OCI-LY3 (cell line): Measurements from ENCODE around the gene GATA3.
"Not testable (repeated sequence)": the region's sequence is repeated elsewhere in the genome, so short reads cannot be mapped to it uniquely, and the experiment has no call there.

Experiments
- H2AFZ ChIP-seq: fragments of 200-600, 300-600 bp; shearing (Covaris generic); 2 replicates; pipeline ENCODE4 v1.6.0; 2014; ENCODE audit warnings: antibody characterized with exemption, low read depth, low read length
- H3K27ac ChIP-seq: fragments of 200-600, 300-600 bp; sonication (generic); 2 replicates; pipeline ENCODE4 v1.5.1; 2014; ENCODE audit warnings: mild to moderate bottlenecking, low read length, moderate library complexity, mixed read lengths
- H3K27me3 ChIP-seq: fragments of 200-600, 300-600 bp; sonication (generic); 2 replicates; pipeline ENCODE4 v1.6.1; 2014; ENCODE audit warnings: low read depth, low read length, mixed read lengths
- H3K36me3 ChIP-seq: fragments of 200-600, 300-600 bp; sonication (generic); replicated peaks from 2 replicates; pipeline ENCODE3; 2014; ENCODE audit warnings: low read depth, low read length, mixed read lengths
- H3K4me1 ChIP-seq: fragments of 300-600, 200-600 bp; sonication (generic); 2 replicates; pipeline ENCODE4 v1.6.1; 2014; ENCODE audit warnings: low read length, mixed read lengths
- H3K4me2 ChIP-seq: fragments of 200-600, 300-600 bp; sonication (generic); 2 replicates; pipeline ENCODE4 v1.6.1; 2014; ENCODE audit warnings: low read length, mixed read lengths
- H3K4me3 ChIP-seq: fragments of 300-600, 200-600 bp; sonication (generic); 2 replicates; pipeline ENCODE4 v1.5.1; 2014; ENCODE audit warnings: antibody characterized with exemption, mild to moderate bottlenecking, low read length, moderate library complexity
- H3K79me2 ChIP-seq: fragments of 300-600, 200-600 bp; shearing (Covaris generic); 2 replicates; pipeline ENCODE4 v1.6.1; 2014; ENCODE audit warnings: mild to moderate bottlenecking, low read length, mixed read lengths
- H3K9ac ChIP-seq: fragments of 300-600, 200-600 bp; shearing (Covaris generic); 2 replicates; pipeline ENCODE4 v1.6.0; 2014; ENCODE audit warnings: mild to moderate bottlenecking, low read length, moderate library complexity
- H3K9me3 ChIP-seq: fragments of 200-600, 300-600 bp; shearing (Covaris generic); 2 replicates; pipeline ENCODE4 v1.6.1; 2014; ENCODE audit warnings: low read length, mixed read lengths; ENCODE audit not compliant: insufficient read depth
- H4K20me1 ChIP-seq: fragments of 200-600, 300-600 bp; sonication (generic); 2 replicates; pipeline ENCODE4 v1.6.1; 2016; ENCODE audit warnings: low read length, mixed read lengths; ENCODE audit not compliant: insufficient read depth
- CTCF ChIP-seq: fragments of 200-600, 300-600 bp; sonication (generic); IDR thresholded peaks from 2 replicates; pipeline ENCODE4 v1.5.1; 2014; ENCODE audit warnings: antibody characterized with exemption, low read length, low read depth
- EZH2phosphoT487 ChIP-seq: fragments of 200-600 bp; shearing (Covaris generic); IDR thresholded peaks from 2 replicates; pipeline ENCODE4 v1.6.1; 2018; ENCODE audit warnings: antibody characterized with exemption, mixed run types, low read depth

Gene GATA3

GRCh38 chr10:8023851-8024250 is 30.6 kb upstream of the GATA3 start:
- no peaks in the 10 kb centered on the region for H3K36me3 ChIP-seq
- no peak overlapping the region for H3K27ac ChIP-seq
- no peak overlapping the region for H3K4me2 ChIP-seq
- no peaks in the 10 kb centered on the region for H3K4me1 ChIP-seq
- no peaks in the 10 kb centered on the region for H4K20me1 ChIP-seq
- TF ChIP-seq EZH2phosphoT487 = no peak
- TF ChIP-seq CTCF = no peak
- no peaks in the 10 kb centered on the region; the same call in 1 of the 2 replicates for H3K27me3 ChIP-seq
- H3K4me3 ChIP-seq = no peak overlapping the region
- H3K9me3 ChIP-seq = no peaks in the 10 kb centered on the region
- H3K79me2 ChIP-seq = no peaks in the 10 kb centered on the region
- H2AFZ ChIP-seq = no peak overlapping the region
- H3K9ac ChIP-seq = no peak overlapping the region

GRCh38 chr10:8026349-8027259 is 27.9 kb upstream of the GATA3 start:
- Histone ChIP-seq H2AFZ (no peak overlapping the region), H3K27ac (no peak overlapping the region), H3K27me3 (no peaks in the 10 kb centered on the region; the same call in 1 of the 2 replicates), H3K4me1 (no peaks in the 10 kb centered on the region), H3K4me2 (peak overlapping the region; percentile 12; the same call in 1 of the 2 replicates), H3K79me2 (no peaks in the 10 kb centered on the region), H4K20me1 (no peaks in the 10 kb centered on the region), H3K4me3 (peak overlapping the region; percentile 24; the same call in 1 of the 2 replicates), H3K9me3 (no peaks in the 10 kb centered on the region), H3K36me3 (no peaks in the 10 kb centered on the region), H3K9ac (no peak overlapping the region)
- TF ChIP-seq EZH2phosphoT487 (no peak), CTCF (no peak)

GRCh38 chr10:8031211-8031610 is 23.3 kb upstream of the GATA3 start:
- not testable (repeated sequence) for H3K79me2 ChIP-seq, H3K4me2 ChIP-seq, H3K36me3 ChIP-seq, H3K4me3 ChIP-seq, H3K4me1 ChIP-seq, H3K9ac ChIP-seq, H3K27ac ChIP-seq, H3K27me3 ChIP-seq, H4K20me1 ChIP-seq, H2AFZ ChIP-seq, H3K9me3 ChIP-seq

GRCh38 chr10:8032558-8032957 is 21.9 kb upstream of the GATA3 start:
- no peaks in the 10 kb centered on the region for H3K27me3 ChIP-seq
- no peaks in the 10 kb centered on the region for H4K20me1 ChIP-seq
- no peaks in the 10 kb centered on the region for H3K4me1 ChIP-seq
- TF ChIP-seq CTCF = no peak
- no peak for TF ChIP-seq EZH2phosphoT487
- H2AFZ ChIP-seq = no peak overlapping the region
- no peak overlapping the region for H3K4me3 ChIP-seq
- no peak overlapping the region for H3K9ac ChIP-seq
- no peak overlapping the region for H3K27ac ChIP-seq
- no peaks in the 10 kb centered on the region for H3K79me2 ChIP-seq
- H3K4me2 ChIP-seq = no peak overlapping the region
- no peaks in the 10 kb centered on the region for H3K9me3 ChIP-seq
- no peaks in the 10 kb centered on the region for H3K36me3 ChIP-seq
